Measurements from ENCODE around the gene NXF1.
"Not testable (repeated sequence)": the region's sequence is repeated elsewhere in the genome, so short reads cannot be mapped to it uniquely, and the experiment has no call there.

Gene NXF1

DNA sequence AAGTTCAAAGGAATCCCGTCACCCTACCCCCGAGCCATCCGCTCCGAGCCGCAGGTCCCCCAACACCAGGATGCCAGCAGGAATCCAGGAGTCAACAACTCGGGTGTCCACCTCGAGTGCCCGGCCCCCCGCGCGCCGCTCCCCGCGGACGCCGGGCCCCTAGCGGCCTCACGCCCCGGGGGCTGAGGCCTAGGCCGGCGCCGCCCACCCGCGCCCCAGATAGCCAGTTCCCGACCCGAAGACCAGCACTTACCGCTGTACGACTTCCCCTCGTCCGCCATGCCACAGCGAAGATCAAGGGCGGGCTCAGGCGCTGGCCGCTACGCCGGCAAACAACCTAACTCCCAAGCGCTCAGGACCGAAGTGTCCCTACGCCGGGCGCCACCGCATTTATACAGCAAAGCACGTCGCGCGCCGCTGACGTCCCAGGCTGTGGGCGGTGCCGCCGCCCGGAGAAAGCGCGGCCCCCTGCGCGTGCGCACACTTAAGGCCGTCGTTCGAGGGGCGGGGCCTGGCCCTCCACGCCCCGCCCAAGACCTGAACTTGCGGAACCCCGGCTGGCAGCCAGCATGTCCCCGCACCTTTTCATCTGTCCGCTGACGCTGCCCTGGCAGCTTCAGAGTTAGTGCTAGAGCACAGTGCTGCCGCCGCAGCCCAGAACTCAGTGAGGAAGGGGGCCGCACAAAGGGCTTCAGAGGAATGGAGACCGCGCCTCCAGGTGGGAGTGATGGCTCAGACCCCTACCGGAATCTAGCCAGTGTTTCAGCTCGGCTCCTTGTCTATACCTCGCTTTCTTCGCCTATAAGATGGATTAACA, at the start of gene NXF1:
Gene NXF1 (minus strand): TSS at position 365 of the 817 bp plus-strand sequence. CDS start 84 bp downstream, at position 281.
- DNase-seq (ENCODE audit: low read depth in 1 of 2, low spot score in 1 of 2) = peak; percentile 91 to 97
- in situ Hi-C loops (cut with HindIII; ENCODE audit: low pct_unique_long_range_greater_than_20kb, low sequenced_read_pairs) = no loop called here
- TF ChIP-seq JUND (IDR thresholded peaks at IDR 0.05; ENCODE audit: low read depth) = peak; percentile 27; the same call in 1 of the 2 replicates

- no peak for DNase-seq (ENCODE audit: low read depth in 1 of 2, low spot score in 1 of 2)
- no peak for TF ChIP-seq JUND (IDR thresholded peaks at IDR 0.05; ENCODE audit: low read depth)
- in situ Hi-C loops (cut with HindIII; ENCODE audit: low pct_unique_long_range_greater_than_20kb, low sequenced_read_pairs) = no loop called here
These were observed 49.0 kb upstream of the NXF1 start for GRCh38 chr11:62854013-62854824.

DNA sequence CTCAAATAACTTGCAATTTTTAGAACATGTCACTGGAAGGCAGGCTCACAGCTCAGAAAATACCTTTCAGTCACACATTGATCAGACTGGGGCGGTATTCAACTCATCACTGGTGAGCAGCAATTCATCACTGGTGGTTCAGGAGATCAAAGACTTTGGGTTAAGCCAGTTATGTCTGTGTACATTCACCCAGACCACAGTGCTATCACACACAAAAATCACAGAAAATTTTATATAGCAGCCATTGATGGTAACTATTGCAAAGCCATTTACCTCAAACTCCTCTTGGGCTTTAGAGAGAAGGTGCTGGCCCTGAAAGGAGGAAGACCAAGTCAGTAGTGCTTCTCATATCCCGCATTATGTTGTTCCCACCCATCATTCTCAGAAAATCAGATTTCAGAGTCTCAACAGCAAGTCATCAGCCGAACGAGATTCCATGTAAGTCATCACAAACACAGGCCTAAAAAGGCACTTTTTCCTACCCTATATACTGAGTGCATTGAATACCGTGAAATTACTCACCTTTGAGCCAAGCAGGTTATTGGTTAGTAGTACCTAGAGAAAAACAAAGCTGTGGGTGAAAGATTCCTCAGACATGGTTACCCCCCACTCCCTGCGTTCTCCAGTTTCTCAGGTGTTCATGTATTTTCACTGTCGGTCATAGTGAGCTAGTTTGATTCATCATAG, 48.2 kb upstream of the NXF1 start:
- no peak for DNase-seq (ENCODE audit: low read depth in 1 of 2, low spot score in 1 of 2)
- in situ Hi-C loops (cut with HindIII; ENCODE audit: low pct_unique_long_range_greater_than_20kb, low sequenced_read_pairs) = no loop called here
- no peak for TF ChIP-seq JUND (IDR thresholded peaks at IDR 0.05; ENCODE audit: low read depth)

- in situ Hi-C loops (cut with HindIII; ENCODE audit: low pct_unique_long_range_greater_than_20kb, low sequenced_read_pairs) = no loop called here
- no peak for DNase-seq (ENCODE audit: low read depth in 1 of 2, low spot score in 1 of 2)
- no peak for TF ChIP-seq JUND (IDR thresholded peaks at IDR 0.05; ENCODE audit: low read depth)
These were observed 47.4 kb upstream of the NXF1 start for GRCh38 chr11:62852523-62853188.

- no peak for TF ChIP-seq JUND (IDR thresholded peaks at IDR 0.05; ENCODE audit: low read depth)
- in situ Hi-C loops (cut with HindIII; ENCODE audit: low pct_unique_long_range_greater_than_20kb, low sequenced_read_pairs) = no loop called here
- DNase-seq (ENCODE audit: low read depth in 1 of 2, low spot score in 1 of 2) = no peak
These were observed 46.7 kb upstream of the NXF1 start for GRCh38 chr11:62851807-62852522.

DNA sequence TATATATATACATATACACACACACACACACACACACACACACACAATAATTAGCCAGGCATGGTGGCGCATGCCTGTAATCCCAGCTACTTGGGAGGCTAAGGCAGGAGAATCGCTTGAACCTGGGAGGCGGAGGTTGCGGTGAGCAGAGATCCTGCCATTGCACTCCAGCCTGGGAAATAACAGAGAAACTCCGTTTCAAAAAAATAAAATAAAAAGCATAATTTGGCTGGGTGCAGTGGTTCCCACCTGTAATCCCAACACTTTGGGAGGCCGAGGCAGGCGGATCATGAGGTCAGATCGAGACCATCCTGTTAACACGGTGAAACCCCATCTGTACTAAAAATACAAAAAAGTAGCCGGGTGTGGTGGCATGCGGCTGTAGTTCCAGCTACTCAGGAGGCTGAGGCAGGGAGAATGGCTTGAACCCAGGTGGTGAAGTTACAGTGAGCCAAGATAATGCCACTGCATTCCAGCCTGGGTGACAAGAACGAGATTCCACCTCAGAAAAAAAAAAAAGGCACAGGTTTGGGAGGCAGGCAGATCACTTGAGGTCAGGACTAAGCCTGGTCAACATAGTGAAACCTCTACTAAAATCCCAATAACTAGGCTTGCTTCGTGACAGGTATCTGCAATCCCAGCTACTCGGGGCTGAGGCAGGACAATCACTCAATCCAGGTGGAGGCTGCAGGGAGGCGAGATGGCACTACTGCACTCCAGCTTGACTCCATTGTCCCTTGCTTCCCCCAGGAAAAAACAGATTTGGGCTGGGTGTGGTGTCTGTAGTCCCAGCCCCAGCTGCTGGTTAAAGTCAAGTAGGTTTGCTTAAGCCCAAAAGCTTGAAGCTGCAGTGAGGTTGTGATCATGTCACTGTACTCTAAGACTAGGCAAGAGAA, 45.9 kb upstream of the NXF1 start:
- in situ Hi-C loops (cut with HindIII; ENCODE audit: low pct_unique_long_range_greater_than_20kb, low sequenced_read_pairs) = no loop called here
- TF ChIP-seq JUND (IDR thresholded peaks at IDR 0.05; ENCODE audit: low read depth) = peak; percentile 53; the same call in 1 of the 2 replicates
- DNase-seq (ENCODE audit: low read depth in 1 of 2, low spot score in 1 of 2) = peak in 1 of 2 experiments; percentile 58

GRCh38 chr11:62847767-62848314, 42.6 kb upstream of the NXF1 start:
- no peak for DNase-seq (ENCODE audit: low read depth in 1 of 2, low spot score in 1 of 2)
- TF ChIP-seq JUND (IDR thresholded peaks at IDR 0.05; ENCODE audit: low read depth) = no peak
- in situ Hi-C loops (cut with HindIII; ENCODE audit: low pct_unique_long_range_greater_than_20kb, low sequenced_read_pairs) = no loop called here

DNA sequence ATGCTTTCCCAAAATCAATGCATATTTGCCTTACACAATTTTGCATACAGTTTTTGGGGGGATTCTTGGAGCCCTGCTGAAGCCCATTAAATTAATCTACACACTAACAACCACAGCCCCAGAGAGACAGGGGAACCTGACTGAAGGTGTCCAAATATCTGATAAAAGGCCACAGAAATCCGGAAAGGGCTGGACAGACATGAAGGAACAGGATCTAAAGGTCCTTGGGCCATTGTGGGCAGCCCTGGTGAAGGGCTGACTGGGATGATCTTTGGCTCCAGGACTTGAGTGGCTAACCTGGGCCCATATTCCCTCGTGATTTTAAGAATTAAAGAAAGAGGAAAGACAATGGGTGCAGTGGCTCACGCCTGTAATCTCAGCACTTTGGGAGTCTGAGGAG, 40.9 kb upstream of the NXF1 start:
- no peak for TF ChIP-seq JUND (IDR thresholded peaks at IDR 0.05; ENCODE audit: low read depth)
- in situ Hi-C loops (cut with HindIII; ENCODE audit: low pct_unique_long_range_greater_than_20kb, low sequenced_read_pairs) = no loop called here
- DNase-seq (ENCODE audit: low read depth in 1 of 2, low spot score in 1 of 2) = no peak

DNA sequence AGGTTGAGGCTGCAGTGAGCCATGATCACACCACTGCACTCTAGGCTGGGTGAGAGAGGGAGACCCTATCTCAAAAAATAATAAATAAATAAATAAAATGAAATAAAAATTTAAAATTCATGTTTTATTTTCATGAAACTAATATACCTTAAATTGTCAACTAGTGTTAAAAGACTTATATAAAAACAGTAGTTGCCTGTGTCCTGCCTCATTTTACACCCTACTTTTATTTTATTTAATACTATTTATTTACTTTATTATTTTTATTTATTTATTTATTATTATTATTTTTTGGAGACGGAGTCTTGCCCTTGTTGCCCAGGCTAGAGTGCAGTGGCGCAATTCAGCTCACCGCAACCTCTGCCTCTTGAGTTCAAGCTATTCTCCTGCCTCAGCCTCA, 38.9 kb upstream of the NXF1 start:
- in situ Hi-C loops (cut with HindIII; ENCODE audit: low pct_unique_long_range_greater_than_20kb, low sequenced_read_pairs) = no loop called here
- no peak for TF ChIP-seq JUND (IDR thresholded peaks at IDR 0.05; ENCODE audit: low read depth)

GRCh38 chr11:62843466-62843865, 38.2 kb upstream of the NXF1 start:
- in situ Hi-C loops (cut with HindIII; ENCODE audit: low pct_unique_long_range_greater_than_20kb, low sequenced_read_pairs) = no loop called here
- no peak for DNase-seq (ENCODE audit: low read depth in 1 of 2, low spot score in 1 of 2)
- TF ChIP-seq JUND (IDR thresholded peaks at IDR 0.05; ENCODE audit: low read depth) = no peak

More for the DNA sequence above, 38.9 kb upstream of the NXF1 start:
- no peak for DNase-seq (ENCODE audit: low read depth in 1 of 2, low spot score in 1 of 2)

- in situ Hi-C loops (cut with HindIII; ENCODE audit: low pct_unique_long_range_greater_than_20kb, low sequenced_read_pairs); DNase-seq (ENCODE audit: low read depth in 1 of 2, low spot score in 1 of 2): not testable (repeated sequence)
These were observed 37.7 kb upstream of the NXF1 start for GRCh38 chr11:62842891-62843290.

Measured in T47D (cell line).